Measurements from ENCODE around the gene TARS2. TPM values are rescaled to one million over a fixed set of nuclear protein-coding genes. Genes with fewer than 3 reads are reported as not detected.

Gene TARS2
- total and polyA plus RNA-seq, 2 experiments from 2014 or later = 10.1 to 19.2 TPM

DNA sequence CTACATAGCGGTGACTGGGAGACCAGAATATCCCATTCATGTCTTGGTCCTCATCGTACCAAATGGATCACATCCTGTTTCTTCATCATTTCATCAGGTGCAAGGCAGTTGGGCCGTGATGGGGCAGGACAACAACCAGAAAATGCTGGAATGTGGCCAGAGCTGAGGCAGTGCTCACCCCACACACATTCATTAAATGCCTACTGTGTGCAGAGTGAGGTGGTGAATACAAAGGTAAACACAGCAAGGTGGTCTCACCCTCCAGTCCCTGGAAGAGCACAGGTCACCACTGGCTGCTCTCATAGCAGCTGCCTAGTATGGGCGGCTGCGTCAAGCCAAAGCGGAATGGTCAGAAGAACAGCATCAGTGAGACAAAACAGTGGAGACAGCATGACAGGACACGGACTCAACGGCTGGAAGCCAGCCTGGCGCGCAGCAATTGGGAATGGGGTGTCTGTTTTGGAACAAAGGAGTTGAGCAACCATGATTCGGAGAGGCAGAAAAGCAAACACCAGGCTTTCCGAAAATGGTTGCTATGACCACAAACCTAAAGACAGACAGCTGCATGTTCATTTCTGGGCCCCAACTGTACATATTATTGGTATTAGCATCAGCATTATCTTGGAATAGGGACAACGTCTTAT lies 56.4 kb downstream of the TARS2 start:
- peak; percentile 10 for DNase-seq (ENCODE audit: low spot score)
- Histone ChIP-seq H3K4me2 (no peak overlapping the region), H3K9me3 (ENCODE audit: low read depth) (no peaks in the 10 kb centered on the region), H3K79me2 (no peaks in the 10 kb centered on the region), H3K4me1 (ENCODE audit: insufficient read depth) (peaks cover 6% of the 10 kb centered on the region), H3K4me3 (no peak overlapping the region), H2AFZ (no peak overlapping the region), H4K20me1 (ENCODE audit: insufficient read depth, poor library complexity, severe bottlenecking) (no peaks in the 10 kb centered on the region), H3K27me3 (no peaks in the 10 kb centered on the region), H3K36me3 (replicated peaks; ENCODE audit: insufficient read depth, low read depth) (no peaks in the 10 kb centered on the region), H3K9me2 (replicated peaks; ENCODE audit: insufficient read depth) (no peaks in the 10 kb centered on the region), H3K27ac (no peak overlapping the region)
- TF ChIP-seq EZH2phosphoT487 (IDR thresholded peaks at IDR 0.05; ENCODE audit: low read depth, severe bottlenecking, unreplicated experiment) (no peak), EZH2 (IDR thresholded peaks at IDR 0.05; ENCODE audit: borderline replicate concordance) (no peak)
- TF ChIP-seq, protein P1, sequence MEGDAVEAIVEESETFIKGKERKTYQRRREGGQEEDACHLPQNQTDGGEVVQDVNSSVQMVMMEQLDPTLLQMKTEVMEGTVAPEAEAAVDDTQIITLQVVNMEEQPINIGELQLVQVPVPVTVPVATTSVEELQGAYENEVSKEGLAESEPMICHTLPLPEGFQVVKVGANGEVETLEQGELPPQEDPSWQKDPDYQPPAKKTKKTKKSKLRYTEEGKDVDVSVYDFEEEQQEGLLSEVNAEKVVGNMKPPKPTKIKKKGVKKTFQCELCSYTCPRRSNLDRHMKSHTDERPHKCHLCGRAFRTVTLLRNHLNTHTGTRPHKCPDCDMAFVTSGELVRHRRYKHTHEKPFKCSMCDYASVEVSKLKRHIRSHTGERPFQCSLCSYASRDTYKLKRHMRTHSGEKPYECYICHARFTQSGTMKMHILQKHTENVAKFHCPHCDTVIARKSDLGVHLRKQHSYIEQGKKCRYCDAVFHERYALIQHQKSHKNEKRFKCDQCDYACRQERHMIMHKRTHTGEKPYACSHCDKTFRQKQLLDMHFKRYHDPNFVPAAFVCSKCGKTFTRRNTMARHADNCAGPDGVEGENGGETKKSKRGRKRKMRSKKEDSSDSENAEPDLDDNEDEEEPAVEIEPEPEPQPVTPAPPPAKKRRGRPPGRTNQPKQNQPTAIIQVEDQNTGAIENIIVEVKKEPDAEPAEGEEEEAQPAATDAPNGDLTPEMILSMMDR (IDR thresholded peaks at IDR 0.05; ENCODE audit: poor library complexity) = no peak
- 77% methylated on average over 13 of the region's 13 CpGs for WGBS (ENCODE audit: low lambda C conversion rate, missing lambda C conversion rate)

DNA sequence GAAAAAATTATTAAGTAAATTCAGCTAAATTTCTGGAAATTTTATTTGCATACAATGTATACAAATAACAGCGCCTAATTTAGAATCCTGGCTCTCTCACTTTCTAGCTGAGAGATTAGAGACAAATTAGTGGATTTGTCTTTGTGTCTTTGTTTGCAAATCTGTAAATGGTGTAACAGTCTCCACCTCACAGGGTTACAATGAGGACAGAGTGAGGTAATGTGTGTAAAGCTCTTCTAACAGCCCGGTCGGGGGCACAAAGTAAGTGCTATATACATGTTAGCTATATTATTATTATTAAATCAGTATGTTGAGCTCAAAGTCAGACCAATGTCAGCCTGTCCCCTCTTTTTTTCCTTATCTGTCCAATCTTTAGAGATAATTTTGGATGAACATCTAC lies 57.0 kb downstream of the TARS2 start:
- Histone ChIP-seq H2AFZ (no peak overlapping the region), H3K4me1 (ENCODE audit: insufficient read depth) (peaks cover 6% of the 10 kb centered on the region), H3K4me2 (no peak overlapping the region), H3K79me2 (no peaks in the 10 kb centered on the region), H4K20me1 (ENCODE audit: insufficient read depth, poor library complexity, severe bottlenecking) (no peaks in the 10 kb centered on the region), H3K9me2 (replicated peaks; ENCODE audit: insufficient read depth) (no peaks in the 10 kb centered on the region), H3K9me3 (ENCODE audit: low read depth) (no peaks in the 10 kb centered on the region), H3K36me3 (replicated peaks; ENCODE audit: insufficient read depth, low read depth) (no peaks in the 10 kb centered on the region), H3K27me3 (no peaks in the 10 kb centered on the region), H3K4me3 (no peak overlapping the region), H3K27ac (no peak overlapping the region)
- 49% methylated on average over 3 of the region's 3 CpGs for WGBS (ENCODE audit: low lambda C conversion rate, missing lambda C conversion rate)
- DNase-seq (ENCODE audit: low spot score) = peak; percentile 17
- no peak for TF ChIP-seq EZH2 (IDR thresholded peaks at IDR 0.05; ENCODE audit: borderline replicate concordance)
- TF ChIP-seq EZH2phosphoT487 (IDR thresholded peaks at IDR 0.05; ENCODE audit: low read depth, severe bottlenecking, unreplicated experiment) = no peak
- TF ChIP-seq, protein P1 (IDR thresholded peaks at IDR 0.05; ENCODE audit: poor library complexity) = no peak

DNA sequence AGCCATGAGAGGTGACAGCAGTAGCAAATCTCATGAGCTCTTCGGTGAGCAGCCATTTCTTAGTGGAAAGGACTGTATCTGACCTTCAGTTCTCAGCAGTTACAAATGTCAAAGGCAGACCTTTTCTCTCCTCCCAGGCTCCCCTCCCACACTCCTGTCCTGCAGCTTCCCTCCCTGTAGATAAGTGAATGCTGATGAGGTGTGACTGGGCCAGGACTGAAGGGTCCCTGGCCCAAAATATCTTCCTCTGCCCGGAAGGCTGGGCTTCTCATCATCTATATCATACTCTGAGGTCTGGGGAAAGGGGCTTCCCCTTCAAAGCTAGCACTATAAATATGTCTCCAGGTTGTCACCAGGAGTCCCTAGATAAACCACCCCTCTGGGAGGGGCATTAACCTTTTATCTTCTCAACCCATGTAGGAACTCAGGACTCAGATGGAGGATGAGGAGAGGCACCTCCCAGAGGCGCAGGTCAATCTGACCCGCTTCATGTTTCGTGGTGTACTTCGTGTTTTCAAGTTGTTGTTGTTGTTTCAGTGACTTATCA lies 58.3 kb downstream of the TARS2 start:
- no peak overlapping the region for H2AFZ ChIP-seq
- no peak overlapping the region for H3K4me3 ChIP-seq
- no peaks in the 10 kb centered on the region for H3K27me3 ChIP-seq
- H3K36me3 ChIP-seq (replicated peaks; ENCODE audit: insufficient read depth, low read depth) = no peaks in the 10 kb centered on the region
- DNase-seq (ENCODE audit: low spot score) = no peak
- WGBS (ENCODE audit: low lambda C conversion rate, missing lambda C conversion rate) = 73% methylated on average over 6 of the region's 6 CpGs
- peaks cover 8% of the 10 kb centered on the region for H3K4me1 ChIP-seq (ENCODE audit: insufficient read depth)
- H3K79me2 ChIP-seq = no peaks in the 10 kb centered on the region
- no peaks in the 10 kb centered on the region for H3K9me3 ChIP-seq (ENCODE audit: low read depth)
- no peak overlapping the region for H3K4me2 ChIP-seq
- no peaks in the 10 kb centered on the region for H3K9me2 ChIP-seq (replicated peaks; ENCODE audit: insufficient read depth)
- no peaks in the 10 kb centered on the region for H4K20me1 ChIP-seq (ENCODE audit: insufficient read depth, poor library complexity, severe bottlenecking)
- no peak overlapping the region for H3K27ac ChIP-seq
- TF ChIP-seq, protein P1 (IDR thresholded peaks at IDR 0.05; ENCODE audit: poor library complexity) = no peak
- TF ChIP-seq EZH2 (IDR thresholded peaks at IDR 0.05; ENCODE audit: borderline replicate concordance) (no peak), EZH2phosphoT487 (IDR thresholded peaks at IDR 0.05; ENCODE audit: low read depth, severe bottlenecking, unreplicated experiment) (no peak)
